ENCODE measurements around the gene SPTB.

The SPTB gene

DNA sequence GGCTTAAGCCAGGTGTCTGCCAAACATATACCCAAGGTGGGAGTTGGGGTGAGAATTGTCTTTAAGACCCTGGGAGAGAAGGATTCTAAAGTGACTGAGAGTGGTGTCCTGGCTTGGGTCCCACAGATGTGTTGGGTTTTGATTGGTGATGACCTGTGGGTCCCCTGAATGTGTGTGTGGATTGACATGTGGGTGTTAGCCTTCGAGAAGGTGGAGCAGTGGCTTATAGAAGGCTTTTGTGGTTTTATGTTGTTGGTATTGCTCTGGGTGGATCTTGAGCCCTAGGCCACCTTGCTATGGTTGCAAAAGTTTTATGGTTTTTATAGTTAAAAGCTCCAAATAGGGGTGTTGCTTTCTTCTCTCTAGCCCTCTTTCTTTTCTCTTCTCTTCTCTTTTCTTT, 145.8 kb downstream of the SPTB start:
- no peak for TF ChIP-seq HDGF (IDR thresholded peaks at IDR 0.05; ENCODE audit: borderline replicate concordance)
- TF ChIP-seq LEF1 (IDR thresholded peaks at IDR 0.05; ENCODE audit: borderline replicate concordance): no peak
- TF ChIP-seq ZNF384 (IDR thresholded peaks at IDR 0.05): no peak
- TF ChIP-seq SP1 (IDR thresholded peaks at IDR 0.05): no peak
- no peak for TF ChIP-seq CTBP1 (IDR thresholded peaks at IDR 0.05; ENCODE audit: borderline replicate concordance)
- no peak for TF ChIP-seq SUZ12 (IDR thresholded peaks at IDR 0.05)
- ChIA-PET POLR2A (no interaction called here), CTCF (interaction anchor here (0.8 kb wide), 1 partner anchor 12 kb away, joined by 3 read pairs; no protein-coding TSS in a partner anchor)
- DNase-seq (ENCODE audit: extremely low spot score): no peak

DNA sequence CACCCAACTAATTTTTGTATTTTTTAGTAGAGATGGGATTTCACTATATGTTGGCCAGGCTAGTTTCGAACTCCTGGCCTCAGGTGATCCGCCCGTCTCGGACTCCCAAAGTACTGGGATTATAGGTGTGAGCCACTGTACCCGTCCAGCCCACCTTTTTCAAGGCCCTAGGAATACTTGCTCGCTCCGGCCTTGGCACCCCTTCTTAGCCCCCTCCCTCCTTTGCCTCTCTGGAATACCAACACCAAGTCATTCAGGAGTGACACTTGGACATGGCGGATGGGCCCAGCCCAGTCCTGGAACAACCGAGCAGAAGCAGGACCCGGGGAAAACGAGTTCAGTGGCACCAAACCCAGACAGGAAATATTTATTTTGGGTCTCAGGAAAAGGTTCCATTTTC, 146.4 kb downstream of the SPTB start:
- ChIA-PET POLR2A (no interaction called here), CTCF (no interaction called here)
- TF ChIP-seq FOXM1 (IDR thresholded peaks at IDR 0.05; ENCODE audit: borderline replicate concordance): no peak
- no peak for TF ChIP-seq NFRKB (IDR thresholded peaks at IDR 0.05)
- no peak for TF ChIP-seq CTBP1 (IDR thresholded peaks at IDR 0.05; ENCODE audit: borderline replicate concordance)
- no peak for TF ChIP-seq FOXA1 (IDR thresholded peaks at IDR 0.05)
- no peak for TF ChIP-seq HDGF (IDR thresholded peaks at IDR 0.05; ENCODE audit: borderline replicate concordance)
- TF ChIP-seq, protein P1, sequence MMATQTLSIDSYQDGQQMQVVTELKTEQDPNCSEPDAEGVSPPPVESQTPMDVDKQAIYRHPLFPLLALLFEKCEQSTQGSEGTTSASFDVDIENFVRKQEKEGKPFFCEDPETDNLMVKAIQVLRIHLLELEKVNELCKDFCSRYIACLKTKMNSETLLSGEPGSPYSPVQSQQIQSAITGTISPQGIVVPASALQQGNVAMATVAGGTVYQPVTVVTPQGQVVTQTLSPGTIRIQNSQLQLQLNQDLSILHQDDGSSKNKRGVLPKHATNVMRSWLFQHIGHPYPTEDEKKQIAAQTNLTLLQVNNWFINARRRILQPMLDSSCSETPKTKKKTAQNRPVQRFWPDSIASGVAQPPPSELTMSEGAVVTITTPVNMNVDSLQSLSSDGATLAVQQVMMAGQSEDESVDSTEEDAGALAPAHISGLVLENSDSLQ (IDR thresholded peaks at IDR 0.05): no peak
- TF ChIP-seq SP1 (IDR thresholded peaks at IDR 0.05): no peak
- no peak for TF ChIP-seq BHLHE40 (IDR thresholded peaks at IDR 0.05; ENCODE audit: borderline replicate concordance)
- TF ChIP-seq ELF4 (IDR thresholded peaks at IDR 0.05): no peak
- TF ChIP-seq LEF1 (IDR thresholded peaks at IDR 0.05; ENCODE audit: borderline replicate concordance): no peak
- no peak for TF ChIP-seq SUZ12 (IDR thresholded peaks at IDR 0.05)
- no peak for TF ChIP-seq ZNF384 (IDR thresholded peaks at IDR 0.05)
- TF ChIP-seq FOXK2 (IDR thresholded peaks at IDR 0.05): no peak
- TF ChIP-seq L3MBTL2 (conservative IDR thresholded peaks at IDR 0.05): no peak
- no peak for TF ChIP-seq TARDBP (IDR thresholded peaks at IDR 0.05)
- TF ChIP-seq ARNT (IDR thresholded peaks at IDR 0.05): no peak
- DNase-seq (ENCODE audit: extremely low spot score): no peak

GRCh38 chr14:64732536-64733120, 147.1 kb downstream of the SPTB start:
- ChIA-PET CTCF (no interaction called here), POLR2A (no interaction called here)
- no peak for TF ChIP-seq FOXA1 (IDR thresholded peaks at IDR 0.05)
- no peak for TF ChIP-seq NFRKB (IDR thresholded peaks at IDR 0.05)
- TF ChIP-seq, protein P1 (IDR thresholded peaks at IDR 0.05): no peak
- TF ChIP-seq TARDBP (IDR thresholded peaks at IDR 0.05): no peak
- TF ChIP-seq SUZ12 (IDR thresholded peaks at IDR 0.05): no peak
- no peak for TF ChIP-seq LEF1 (IDR thresholded peaks at IDR 0.05; ENCODE audit: borderline replicate concordance)
- TF ChIP-seq ZNF384 (IDR thresholded peaks at IDR 0.05): no peak
- no peak for TF ChIP-seq ELF4 (IDR thresholded peaks at IDR 0.05)
- TF ChIP-seq ARNT (IDR thresholded peaks at IDR 0.05): no peak
- no peak for TF ChIP-seq HDGF (IDR thresholded peaks at IDR 0.05; ENCODE audit: borderline replicate concordance)
- TF ChIP-seq BHLHE40 (IDR thresholded peaks at IDR 0.05; ENCODE audit: borderline replicate concordance): no peak
- TF ChIP-seq CTBP1 (IDR thresholded peaks at IDR 0.05; ENCODE audit: borderline replicate concordance): no peak
- TF ChIP-seq FOXK2 (IDR thresholded peaks at IDR 0.05): no peak
- no peak for TF ChIP-seq L3MBTL2 (conservative IDR thresholded peaks at IDR 0.05)
- no peak for TF ChIP-seq FOXM1 (IDR thresholded peaks at IDR 0.05; ENCODE audit: borderline replicate concordance)
- no peak for TF ChIP-seq SP1 (IDR thresholded peaks at IDR 0.05)
- no peak for DNase-seq (ENCODE audit: extremely low spot score)

DNA sequence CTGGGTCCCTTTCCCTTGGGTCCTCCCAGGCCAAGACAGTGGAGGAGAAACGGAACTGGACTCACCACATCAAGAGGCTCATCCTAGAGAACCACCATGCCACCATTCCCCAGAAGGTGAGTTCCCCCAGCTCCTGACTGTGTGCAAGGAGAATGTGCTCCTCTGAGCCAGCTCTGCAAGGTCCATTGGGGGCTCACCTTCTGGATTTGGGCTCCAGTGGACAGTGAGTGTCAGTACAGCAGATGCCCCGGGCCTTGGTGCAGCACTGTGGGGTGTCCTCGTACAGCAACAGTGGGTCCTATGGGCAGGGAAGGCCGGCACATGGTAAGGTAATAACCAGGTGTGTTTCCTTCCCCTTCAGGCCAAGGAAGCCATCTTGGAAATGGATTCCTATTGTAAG, 147.6 kb downstream of the SPTB start:
- ChIA-PET POLR2A (no interaction called here), CTCF (no interaction called here)
- TF ChIP-seq ELF4 (IDR thresholded peaks at IDR 0.05) (no peak), TARDBP (IDR thresholded peaks at IDR 0.05) (no peak), FOXA1 (IDR thresholded peaks at IDR 0.05) (no peak), SP1 (IDR thresholded peaks at IDR 0.05) (no peak), ARNT (IDR thresholded peaks at IDR 0.05) (no peak), FOXM1 (IDR thresholded peaks at IDR 0.05; ENCODE audit: borderline replicate concordance) (no peak), SUZ12 (IDR thresholded peaks at IDR 0.05) (no peak), NFRKB (IDR thresholded peaks at IDR 0.05) (no peak), BHLHE40 (IDR thresholded peaks at IDR 0.05; ENCODE audit: borderline replicate concordance) (no peak), L3MBTL2 (conservative IDR thresholded peaks at IDR 0.05) (no peak)
- no peak for DNase-seq (ENCODE audit: extremely low spot score)

DNA sequence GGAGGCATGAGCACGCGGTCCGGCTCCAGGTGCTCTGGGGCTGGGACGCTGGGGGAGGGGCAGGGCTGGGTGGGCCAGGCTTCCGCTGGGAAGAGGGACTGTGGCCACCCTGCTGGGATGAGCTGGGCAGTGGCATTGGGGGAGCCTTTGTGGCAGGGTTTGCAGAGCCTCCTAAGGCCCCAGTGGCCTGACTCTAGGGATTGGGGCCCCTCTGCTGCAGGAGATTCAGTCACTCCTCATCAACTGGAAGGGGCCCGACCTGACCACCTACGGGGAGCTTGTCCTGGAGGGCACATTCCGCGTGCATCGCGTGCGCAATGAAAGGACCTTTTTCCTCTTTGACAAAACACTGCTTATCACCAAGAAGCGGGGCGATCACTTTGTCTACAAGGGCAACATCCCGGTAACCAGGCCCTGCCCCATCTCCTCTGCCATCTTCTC, 148.5 kb downstream of the SPTB start:
- DNase-seq (ENCODE audit: extremely low spot score): no peak
- ChIA-PET CTCF (no interaction called here), POLR2A (no interaction called here)
- TF ChIP-seq NFRKB (IDR thresholded peaks at IDR 0.05): no peak
- no peak for TF ChIP-seq LEF1 (IDR thresholded peaks at IDR 0.05; ENCODE audit: borderline replicate concordance)
- no peak for TF ChIP-seq L3MBTL2 (conservative IDR thresholded peaks at IDR 0.05)
- TF ChIP-seq ELF4 (IDR thresholded peaks at IDR 0.05): no peak
- no peak for TF ChIP-seq FOXM1 (IDR thresholded peaks at IDR 0.05; ENCODE audit: borderline replicate concordance)
- no peak for TF ChIP-seq TARDBP (IDR thresholded peaks at IDR 0.05)

DNA sequence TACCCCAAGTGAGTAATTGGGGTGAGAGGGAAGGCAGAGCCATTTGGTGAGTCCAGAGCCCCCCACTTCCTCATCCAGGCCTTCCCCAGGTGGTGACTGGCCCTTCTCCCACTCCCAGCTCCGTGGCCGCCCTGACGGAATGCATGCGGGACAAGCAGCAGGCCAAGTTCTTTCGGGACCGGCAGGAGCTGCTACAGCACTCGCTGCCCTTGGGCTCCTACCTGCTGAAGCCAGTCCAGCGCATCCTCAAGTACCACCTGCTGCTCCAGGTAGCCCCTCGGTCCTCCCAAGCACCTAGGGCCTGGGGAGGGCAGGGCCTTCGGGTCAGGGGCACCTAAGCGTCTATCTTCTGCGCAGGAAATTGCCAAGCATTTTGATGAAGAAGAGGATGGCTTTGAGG, 149.0 kb downstream of the SPTB start:
- ChIA-PET POLR2A (no interaction called here), CTCF (no interaction called here)

GRCh38 chr14:64730061-64730440, 149.7 kb downstream of the SPTB start:
- DNase-seq (ENCODE audit: extremely low spot score): no peak
- CTCF ChIA-PET: no interaction called here
- POLR2A ChIA-PET: no interaction called here
- TF ChIP-seq, protein P1 (IDR thresholded peaks at IDR 0.05): no peak
- TF ChIP-seq TARDBP (IDR thresholded peaks at IDR 0.05) (no peak), CTBP1 (IDR thresholded peaks at IDR 0.05; ENCODE audit: borderline replicate concordance) (no peak), BHLHE40 (IDR thresholded peaks at IDR 0.05; ENCODE audit: borderline replicate concordance) (no peak), LEF1 (IDR thresholded peaks at IDR 0.05; ENCODE audit: borderline replicate concordance) (no peak), FOXK2 (IDR thresholded peaks at IDR 0.05) (no peak), FOXM1 (IDR thresholded peaks at IDR 0.05; ENCODE audit: borderline replicate concordance) (no peak), HDGF (IDR thresholded peaks at IDR 0.05; ENCODE audit: borderline replicate concordance) (no peak), NFRKB (IDR thresholded peaks at IDR 0.05) (no peak), ZNF384 (IDR thresholded peaks at IDR 0.05) (no peak), SUZ12 (IDR thresholded peaks at IDR 0.05) (no peak), L3MBTL2 (conservative IDR thresholded peaks at IDR 0.05) (no peak), ELF4 (IDR thresholded peaks at IDR 0.05) (no peak), FOXA1 (IDR thresholded peaks at IDR 0.05) (no peak)

More for the DNA sequence above, 149.0 kb downstream of the SPTB start:
- DNase-seq (ENCODE audit: extremely low spot score): no peak
- no peak for TF ChIP-seq TARDBP (IDR thresholded peaks at IDR 0.05)
